B cell (primary cell): Measurements from ENCODE around the gene CEACAM21. TPM values are rescaled to one million over a fixed set of nuclear protein-coding genes. Genes with fewer than 3 reads are reported as not detected.

Experiments
- ATAC-seq: fragments of 200-7000 bp; cut with Tn5 transposase; one replicate; pipeline ENCODE4 v1.10.0; 2021; ENCODE audit warnings: low read depth, mild to moderate bottlenecking, moderate number of reproducible peaks, moderate library complexity
- CTCF ChIA-PET: fragments of 350-600 bp; sonication (Branson Sonifier 250); formaldehyde crosslinking; loops from one replicate; lab custom pipeline; 2021; ENCODE audit warnings: antibody characterized with exemption, inconsistent platforms; lab: Charles Lee
- POLR2A ChIA-PET: fragments of 350-600 bp; sonication (Branson Sonifier 250); formaldehyde crosslinking; loops from one replicate; lab custom pipeline; 2021; ENCODE audit warnings: antibody characterized with exemption; lab: Charles Lee
- DNase-seq: peaks from one replicate; pipeline ENCODE4 v3.0.0; 2013
- H2AFZ ChIP-seq: 2 replicates; pipeline ENCODE4 v1.6.1; 2012; ENCODE audit warnings: mild to moderate bottlenecking, low read depth, low read length; ENCODE audit not compliant: insufficient read depth, poor library complexity, severe bottlenecking
- H3K27ac ChIP-seq, 2 donors: 1 replicate in 1 of 2; 2 replicates in 1 of 2; pipeline ENCODE4 v1.5.1; 2012 to 2013; ENCODE audit warnings: low read length in 2 of 2, mild to moderate bottlenecking in 2 of 2, moderate library complexity in 1 of 2
- H3K27me3 ChIP-seq, 4 experiments: fragments of 200-600 bp in 1 of 4; sonication (generic) in 1 of 4; replicated peaks in 1 of 4; 1 replicate in 2 of 4; 2 replicates in 2 of 4; pipeline versions ENCODE4 v1.6.1 to v1.7.0; 2013 to 2016; ENCODE audit warnings: low read length in 3 of 4, mild to moderate bottlenecking in 2 of 4, mixed read lengths in 1 of 4, moderate library complexity in 1 of 4; ENCODE audit not compliant: insufficient read depth in 4 of 4, control insufficient read depth in 3 of 4; ENCODE audit errors: control extremely low read depth in 1 of 4
- H3K36me3 ChIP-seq, 2 experiments: replicated peaks in 1 of 2; 1 replicate in 1 of 2; 2 replicates in 1 of 2; pipeline versions ENCODE4 v1.6.1 to v1.7.1; 2013; ENCODE audit warnings: low read length in 1 of 2; ENCODE audit not compliant: insufficient read depth in 2 of 2, control insufficient read depth in 1 of 2; ENCODE audit errors: control extremely low read depth in 1 of 2, extremely low read depth in 1 of 2
- H3K4me1 ChIP-seq, 2 donors: fragments of 200-600 bp in 1 of 2; sonication (generic) in 1 of 2; 1 replicate in 1 of 2; 2 replicates in 1 of 2; pipeline versions ENCODE4 v1.5.1 to v1.6.1; 2013 to 2017; ENCODE audit warnings: low read length in 2 of 2; ENCODE audit not compliant: control insufficient read depth in 2 of 2, insufficient read depth in 2 of 2
- H3K4me2 ChIP-seq: replicated peaks from 2 replicates; pipeline ENCODE3; 2012; ENCODE audit warnings: mild to moderate bottlenecking, low read depth, low read length; ENCODE audit not compliant: poor library complexity, severe bottlenecking
- H3K4me3 ChIP-seq, 5 experiments: fragments of 200-600 bp in 1 of 5; sonication (generic) in 1 of 5; 1 replicate in 3 of 5; 2 replicates in 2 of 5; pipeline versions ENCODE4 v1.5.1 to v1.7.0; 2011 to 2016; ENCODE audit warnings: low read length in 4 of 5, mild to moderate bottlenecking in 4 of 5, low read depth in 2 of 5, control low read depth in 1 of 5, moderate library complexity in 1 of 5; ENCODE audit not compliant: insufficient read depth in 1 of 5; ENCODE audit errors: control extremely low read depth in 1 of 5, extremely low read depth in 1 of 5
- H3K79me2 ChIP-seq: fragments of 200-600 bp; sonication (generic); one replicate; pipeline ENCODE4 v1.6.0; 2016; ENCODE audit warnings: low read length; ENCODE audit not compliant: control insufficient read depth, insufficient read depth
- H3K9ac ChIP-seq: fragments of 200-600 bp; sonication (generic); 2 replicates; pipeline ENCODE4 v1.6.1; 2017; ENCODE audit warnings: mild to moderate bottlenecking, low read length, moderate library complexity
- H3K9me3 ChIP-seq, 3 donors: one replicate each; pipeline versions ENCODE4 v1.6.1 to v1.7.1; 2013; ENCODE audit warnings: low read length in 2 of 3; ENCODE audit not compliant: control insufficient read depth in 2 of 3, insufficient read depth in 1 of 3; ENCODE audit errors: control extremely low read depth in 1 of 3
- H4K20me1 ChIP-seq: 2 replicates; pipeline ENCODE4 v1.6.0; 2012; ENCODE audit warnings: mild to moderate bottlenecking, low read length; ENCODE audit not compliant: insufficient read depth, control insufficient read depth, poor library complexity, severe bottlenecking
- H3K27ac Mint-ChIP-seq: one replicate; pipeline ENCODE4 v1.8.0; 2021; ENCODE audit warnings: mixed read lengths
- H3K27me3 Mint-ChIP-seq: one replicate; pipeline ENCODE4 v1.8.0; 2021; ENCODE audit warnings: mixed read lengths
- H3K4me1 Mint-ChIP-seq: one replicate; pipeline ENCODE4 v1.8.0; 2021; ENCODE audit warnings: mixed read lengths
- H3K4me3 Mint-ChIP-seq: one replicate; pipeline ENCODE4 v1.8.0; 2021; ENCODE audit warnings: mixed read lengths
- H3K9me3 Mint-ChIP-seq: one replicate; pipeline ENCODE4 v1.8.0; 2022; ENCODE audit warnings: mixed read lengths; ENCODE audit not compliant: insufficient read depth
- CTCF ChIP-seq: fragments of 200-600 bp; IDR thresholded peaks from one replicate; pipeline ENCODE4 v1.8.0; 2022; ENCODE audit warnings: antibody characterized with exemption, mild to moderate bottlenecking
- EZH2 ChIP-seq: IDR thresholded peaks from 2 replicates; pipeline ENCODE4 v1.6.1; 2012; ENCODE audit warnings: borderline replicate concordance, low read depth, mild to moderate bottlenecking, moderate library complexity, low read length; ENCODE audit not compliant: insufficient read depth, poor library complexity, severe bottlenecking
- WGBS: methylation state at CpG from one replicate; pipeline ENCODE4 v1.1.5; 2013; ENCODE audit warnings: missing lambda C conversion rate; ENCODE audit not compliant: insufficient coverage; 5-methylcytosine and 5-hydroxymethylcytosine counted together
- intact Hi-C: fragments of 100-400 bp; cut with micrococcal nuclease; formaldehyde crosslinking; loops from one replicate; pipeline ENCODE4 v1.10.0; 2022
- polyA minus RNA-seq: library from RNA; depleted of rRNA, polyadenylated mRNA; stranded (reverse); fragments of >200 nt; gene quantifications from 2 replicates; pipeline ENCODE4 v1.2.3, GENCODE V29; 2012
- polyA plus RNA-seq: library from polyadenylated mRNA; depleted of rRNA; stranded (reverse); fragments of >200 nt; gene quantifications from 2 replicates; pipeline ENCODE4 v1.2.3, GENCODE V29; 2012
- total RNA-seq, 2 donors: library from RNA; stranded (reverse); fragments of 120-200 nt in 1 of 2; gene quantifications; 1 replicate in 1 of 2; 2 replicates in 1 of 2; pipeline versions ENCODE4 v1.2.3 to v1.2.4, GENCODE V29; 2013 to 2022

The CEACAM21 gene
- total RNA-seq (18.9 and 19.3 TPM in 2 replicates), polyA plus RNA-seq (18.7 and 27.3 TPM in 2 replicates), polyA minus RNA-seq (26.9 and 29.2 TPM in 2 replicates)
- 30.7 TPM for total RNA-seq (2013)

GRCh38 chr19:41575998-41576397, at the start of gene CEACAM21:
Gene CEACAM21 (plus strand): TSS chr19:41576166. CDS start chr19:41576275, 109 bp downstream.
- Mint-ChIP-seq H3K27me3 (no peaks in the 10 kb centered on the region), H3K9me3 (no peaks in the 10 kb centered on the region), H3K4me1 (peaks cover 25% of the 10 kb centered on the region), H3K27ac (peak within 1 kb of the TSS; percentile 95), H3K4me3 (peak within 1 kb of the TSS; percentile 82)
- ChIA-PET CTCF (interaction anchor here (0.8 to 16.7 kb wide), 10 partner anchors 8 to 221 kb away, joined by 3 to 442 read pairs (median 4); no protein-coding TSS in a partner anchor), POLR2A (interaction anchor here (0.7 kb wide), 1 partner anchor 136 kb away, joined by 3 read pairs; the partner anchor contains the start of gene DMAC2)
- DNase-seq (peak; percentile 80), ATAC-seq (peak; percentile 100)
- peaks cover 67% of the 10 kb centered on the region for H3K79me2 ChIP-seq
- H3K27me3 ChIP-seq, result no peaks in the 10 kb centered on the region
- H4K20me1 ChIP-seq, result peaks cover 4% of the 10 kb centered on the region
- H3K4me3 ChIP-seq, result peak within 1 kb of the TSS; percentile 41 to 85 (median 59)
- peak within 1 kb of the TSS; percentile 69 for H3K9ac ChIP-seq
- H3K9me3 ChIP-seq, result peaks cover 0 to 7% (median 3%) of the 10 kb centered on the region in 3 donors
- TF ChIP-seq EZH2 (no peak), CTCF (no peak)
- peak within 1 kb of the TSS; percentile 89 for H3K4me2 ChIP-seq
- H3K27ac ChIP-seq, result peak within 1 kb of the TSS; percentile 68 to 84
- H2AFZ ChIP-seq, result peak within 1 kb of the TSS; percentile 83
- WGBS, result 3% methylated on average over 3 of the region's 4 CpGs
- peaks cover 18 to 20% of the 10 kb centered on the region in 2 donors for H3K4me1 ChIP-seq
- intact Hi-C loops, result loop anchor here (2.0 to 10.0 kb wide), 3 partner anchors 21 to 311 kb away; partner anchors contain the start of genes B9D2 and HNRNPUL1
- peaks cover 6 to 21% of the 10 kb centered on the region in 2 experiments for H3K36me3 ChIP-seq

- Histone ChIP-seq H3K4me3 (no peak overlapping the region), H3K4me2 (no peak overlapping the region), H2AFZ (no peak overlapping the region), H3K9ac (no peak overlapping the region), H3K79me2 (no peaks in the 10 kb centered on the region), H3K36me3 (no peaks in the 10 kb centered on the region), H3K4me1 (peaks cover 35 to 49% of the 10 kb centered on the region in 2 donors), H3K9me3 (peaks cover 2 to 28% (median 19%) of the 10 kb centered on the region in 3 donors), H3K27ac (no peak overlapping the region), H4K20me1 (no peaks in the 10 kb centered on the region), H3K27me3 (no peaks in the 10 kb centered on the region)
- no peaks in the 10 kb centered on the region for H3K27me3 Mint-ChIP-seq
- ATAC-seq (no peak), DNase-seq (no peak)
- ChIA-PET CTCF (no interaction called here), POLR2A (no interaction called here)
- TF ChIP-seq CTCF, result no peak
- TF ChIP-seq EZH2, result no peak
- intact Hi-C loops, result no loop called here
- peak overlapping the region; percentile 16 for H3K27ac Mint-ChIP-seq
- no peak overlapping the region for H3K4me3 Mint-ChIP-seq
- 86% methylated on average over 2 of the region's 3 CpGs for WGBS
- H3K9me3 Mint-ChIP-seq, result peaks cover 12% of the 10 kb centered on the region
- H3K4me1 Mint-ChIP-seq, result peaks cover 66% of the 10 kb centered on the region
Observed at GRCh38 chr19:41527089-41527488, 48.9 kb upstream of the CEACAM21 start.
